ENCODE data around the gene NPIPB6.

- TF ChIP-seq CTCF (IDR thresholded peaks at IDR 0.05) (no peak), POLR2A (IDR thresholded peaks at IDR 0.05) (no peak)
Measured at GRCh38 chr16:28304214-28304613, 59.1 kb downstream of the NPIPB6 start.
